EL (cell line): Measurements from ENCODE around the gene S100B.
"Not testable (repeated sequence)": the region's sequence is repeated elsewhere in the genome, so short reads cannot be mapped to it uniquely, and the experiment has no call there.

Experiments
- DNase-seq: peaks from one replicate; pipeline ENCODE4 v3.0.0-alpha.2; 2016

Gene S100B

DNA sequence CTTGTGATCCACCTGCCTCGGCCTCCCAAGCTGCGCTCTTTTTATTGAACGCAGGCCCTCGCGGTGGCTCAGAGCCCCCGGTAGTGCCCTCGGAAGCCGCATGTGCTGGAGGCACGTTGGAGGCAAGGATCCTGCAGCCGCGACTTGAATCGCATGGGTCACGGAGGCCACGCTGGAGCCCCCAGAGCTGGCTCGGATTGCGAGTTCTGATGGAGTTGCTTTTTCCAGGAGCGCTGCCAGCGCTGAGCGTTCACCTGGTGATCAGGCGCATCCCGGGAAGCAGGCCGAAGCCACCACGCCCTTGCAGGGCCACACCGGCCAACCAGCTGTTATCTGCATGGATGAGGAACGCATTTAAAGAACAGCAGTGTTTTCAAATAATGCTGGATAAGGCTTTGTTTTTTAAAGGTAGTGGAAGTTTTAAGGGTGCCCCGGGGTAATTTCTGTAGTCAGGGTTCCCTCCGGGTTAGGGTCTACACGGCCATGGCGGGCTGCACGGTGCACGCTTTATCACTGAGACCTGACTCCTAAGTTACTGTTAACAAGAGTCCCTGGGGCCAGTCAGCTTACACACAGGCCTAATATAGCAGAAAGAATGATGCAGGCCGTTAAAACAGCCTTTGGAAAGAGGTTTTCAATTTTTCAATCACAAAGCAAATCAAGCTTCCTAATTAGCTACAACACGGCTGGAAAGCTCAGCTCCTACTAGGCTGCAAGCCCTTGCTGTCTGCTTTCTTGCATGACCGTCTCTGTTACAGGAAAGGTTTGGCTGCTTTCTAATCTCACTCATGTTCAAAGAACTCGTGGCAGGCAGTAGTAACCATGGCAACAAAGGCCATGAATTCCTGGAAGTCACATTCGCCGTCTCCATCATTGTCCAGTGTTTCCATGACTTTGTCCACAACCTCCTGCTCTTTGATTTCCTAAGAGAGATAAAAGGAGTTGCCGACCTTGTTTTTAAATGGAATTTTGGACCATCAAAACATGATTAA is 6.0 kb downstream of the S100B start:
- peak; percentile 81 for DNase-seq

DNA sequence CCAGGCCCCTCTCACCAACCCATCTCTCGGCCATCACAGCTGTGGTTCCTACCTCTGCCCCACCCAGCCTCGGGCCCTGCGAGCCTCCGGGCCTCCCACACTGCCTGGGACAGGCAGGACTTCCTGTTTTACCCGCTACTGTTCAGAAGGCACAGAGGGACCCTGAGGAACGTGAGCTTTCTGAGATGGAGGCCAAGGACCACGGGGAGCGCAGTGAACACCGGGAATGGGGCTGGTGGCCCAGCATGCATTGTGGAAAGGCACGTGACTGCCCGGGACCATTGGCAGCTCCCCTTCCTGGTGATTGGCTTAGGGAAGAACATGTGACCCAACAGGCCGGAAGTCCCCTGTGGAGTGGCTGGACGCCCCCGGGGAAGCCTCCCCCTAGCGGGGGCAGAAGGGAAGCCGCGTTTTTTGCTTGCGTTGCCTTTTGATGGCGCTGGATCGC is 7.0 kb downstream of the S100B start:
- no peak for DNase-seq

DNA sequence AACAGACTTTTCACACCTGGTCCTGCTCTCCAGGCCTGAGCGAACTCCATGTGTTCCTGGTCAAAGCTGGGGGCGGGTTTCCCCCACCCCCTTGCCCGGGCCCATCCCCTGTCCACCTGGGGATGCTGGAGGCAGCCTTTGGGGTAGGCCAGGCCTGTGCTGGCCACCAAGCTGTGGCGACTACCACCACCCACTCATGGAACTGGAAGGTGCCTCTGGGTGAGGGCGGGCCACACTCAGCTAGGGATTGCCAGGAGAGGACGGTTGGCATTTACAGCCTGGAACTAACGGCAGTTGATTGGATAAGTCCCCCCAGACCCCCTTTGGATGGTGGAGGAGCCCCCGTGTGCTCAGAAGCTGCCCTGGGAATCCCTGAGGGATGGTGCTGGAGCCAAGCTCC is 7.9 kb downstream of the S100B start:
- no peak for DNase-seq

DNA sequence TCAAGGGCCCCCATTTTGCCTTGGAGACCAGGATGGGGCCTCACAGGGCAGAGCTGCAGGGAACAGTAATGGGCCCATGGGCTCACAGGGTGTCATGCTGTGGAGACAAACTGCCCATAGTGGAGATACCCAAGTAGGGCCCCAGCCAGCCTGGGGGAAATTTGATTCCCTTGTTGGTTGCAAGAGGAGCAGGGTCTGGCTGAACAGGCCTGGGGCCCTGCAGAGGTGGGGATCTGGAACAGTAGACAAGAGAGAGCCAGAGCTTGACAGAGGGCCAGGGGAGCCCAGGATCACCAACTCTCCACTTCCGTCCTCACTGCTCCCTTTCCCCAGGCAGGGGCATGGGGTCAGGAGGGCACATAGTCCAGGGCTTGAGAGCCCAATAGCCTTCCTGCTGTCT is 8.7 kb downstream of the S100B start:
- DNase-seq = no peak

DNA sequence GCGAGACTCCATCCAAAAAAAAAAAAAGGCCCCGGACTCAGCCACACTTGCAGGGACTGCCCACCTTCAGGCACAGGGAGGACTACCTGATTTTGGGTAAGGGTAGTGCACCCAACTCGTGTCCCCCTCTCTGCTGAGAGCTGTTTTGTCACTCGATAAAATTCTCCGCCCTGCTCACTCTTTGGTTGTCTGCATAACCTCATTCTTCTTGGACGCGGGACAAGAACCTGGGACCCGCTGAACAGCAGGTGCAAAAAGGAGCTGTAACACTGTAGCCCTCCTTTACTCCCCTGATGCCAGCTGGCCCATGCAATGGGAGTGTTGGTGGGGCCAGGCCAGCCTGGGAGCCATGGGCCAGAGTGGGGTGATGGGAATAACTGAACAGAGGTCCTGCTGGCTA is 10.6 kb downstream of the S100B start:
- no peak for DNase-seq

DNA sequence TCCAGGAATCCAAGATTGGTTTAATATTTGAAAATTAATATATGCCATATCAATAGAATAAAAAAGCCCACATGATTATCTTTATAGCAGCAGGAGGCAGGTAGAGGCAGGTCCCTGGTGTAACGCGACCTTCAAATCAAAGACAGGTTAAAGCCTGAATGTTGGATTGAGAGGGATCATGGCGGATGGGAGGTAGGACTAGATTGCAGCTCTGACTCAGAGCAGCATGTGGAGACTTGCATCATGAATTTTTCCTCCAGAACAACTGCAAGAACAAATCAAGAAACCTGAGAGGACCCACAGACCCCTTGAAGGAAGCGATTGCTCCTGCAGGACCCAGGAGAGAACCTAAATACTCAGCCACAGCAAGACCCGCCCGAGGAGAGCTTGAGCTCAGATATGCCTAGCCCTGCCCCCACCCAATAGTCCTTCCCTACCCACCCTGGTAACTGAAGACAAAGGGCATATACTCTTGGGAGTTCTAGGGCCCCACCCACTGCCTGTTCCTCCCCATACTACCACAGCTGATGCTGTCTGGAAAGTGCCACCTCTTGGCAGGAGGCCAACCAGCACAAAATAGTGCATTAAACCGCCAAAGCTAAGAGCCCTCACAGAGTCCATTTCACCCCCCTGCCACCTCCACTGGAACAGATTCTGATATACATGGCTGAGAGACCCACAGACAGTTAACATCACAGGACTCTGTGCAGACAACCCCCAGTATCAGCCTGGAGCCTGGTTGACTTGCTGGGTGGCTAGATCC is 19.5 kb downstream of the S100B start:
- DNase-seq = no peak

DNA sequence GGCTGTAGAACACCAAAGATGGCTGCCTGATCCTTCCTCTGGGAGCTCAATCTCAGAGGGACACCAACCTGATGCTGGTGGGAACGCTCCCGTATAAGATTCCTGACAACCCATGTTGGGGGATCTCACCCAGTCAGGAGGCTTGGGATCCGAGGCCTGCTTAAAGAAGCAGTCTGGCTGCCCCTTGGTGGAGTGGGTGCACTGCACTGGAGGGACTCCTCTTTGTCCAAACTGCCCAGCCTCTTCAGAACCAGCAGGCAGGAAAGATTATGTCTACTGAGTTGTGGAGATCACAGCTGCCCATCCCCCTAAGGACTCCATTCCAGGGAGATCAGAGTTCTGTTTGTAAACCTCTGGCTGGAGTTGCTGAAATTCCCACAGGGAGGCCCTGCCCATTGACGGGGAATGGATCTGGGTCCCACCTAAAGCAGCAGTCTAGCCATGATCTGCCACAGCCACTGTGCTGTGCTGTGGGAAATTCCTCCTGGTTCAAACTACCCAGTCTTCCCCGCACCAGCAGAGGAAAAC is 23.0 kb downstream of the S100B start:
- DNase-seq = no peak

DNA sequence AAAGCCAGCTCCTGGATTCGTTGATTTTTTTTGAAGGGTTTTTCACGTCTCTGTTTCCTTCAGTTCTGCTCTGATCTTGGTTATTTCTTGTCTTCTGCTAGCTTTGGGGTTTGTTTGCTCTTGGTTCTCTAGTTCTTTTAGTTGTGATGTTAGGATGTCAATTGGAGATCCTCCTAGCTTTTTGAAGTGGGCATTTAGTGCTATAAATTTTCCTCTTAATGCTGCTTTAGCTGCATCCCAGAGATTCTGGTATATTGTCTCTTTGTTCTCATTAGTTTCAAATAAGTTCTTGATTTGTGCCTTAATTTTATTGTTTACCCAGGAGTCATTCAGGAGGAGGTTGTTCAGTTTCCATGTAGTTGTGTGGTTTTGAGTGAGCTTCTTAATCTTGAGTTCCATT is 25.5 kb downstream of the S100B start:
- DNase-seq = not testable (repeated sequence)

DNA sequence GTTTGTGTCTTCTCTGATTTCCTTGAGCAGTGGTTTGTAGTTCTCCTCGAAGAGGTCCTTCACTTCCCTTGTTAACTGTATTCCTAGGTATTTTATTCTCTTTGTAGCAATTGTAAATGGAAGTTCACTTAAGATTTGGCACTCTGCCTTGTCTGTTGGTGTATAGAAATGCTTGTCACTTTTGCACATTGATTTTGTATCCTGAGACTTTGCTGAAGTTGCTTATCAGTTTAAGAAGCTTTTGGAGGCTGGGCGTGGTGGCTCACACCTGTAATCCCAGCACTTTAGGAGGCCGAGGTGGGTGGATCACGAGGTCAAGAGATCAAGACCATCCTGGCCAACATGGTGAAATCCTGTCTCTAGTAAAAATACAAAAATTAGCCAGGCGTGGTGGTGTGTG is 27.1 kb downstream of the S100B start:
- DNase-seq = not testable (repeated sequence)

DNA sequence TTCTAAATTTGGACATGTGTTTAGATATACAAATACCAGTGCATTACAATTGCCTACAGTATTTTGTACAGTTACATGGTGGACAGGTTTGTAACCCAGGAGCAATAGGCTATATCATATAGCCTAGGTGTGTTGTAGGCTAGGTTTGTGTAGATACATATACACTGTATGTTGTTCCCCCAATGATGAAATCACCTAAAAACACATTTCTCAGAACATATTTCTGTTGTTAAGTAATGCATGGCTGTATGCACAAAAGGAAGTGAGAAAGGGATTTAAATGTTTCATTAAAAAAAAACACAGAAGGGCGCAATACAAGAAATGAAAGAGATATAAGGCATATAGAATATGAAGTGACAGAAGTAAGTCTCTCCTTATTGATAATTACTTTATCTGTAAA is 32.0 kb downstream of the S100B start:
- DNase-seq = no peak

DNA sequence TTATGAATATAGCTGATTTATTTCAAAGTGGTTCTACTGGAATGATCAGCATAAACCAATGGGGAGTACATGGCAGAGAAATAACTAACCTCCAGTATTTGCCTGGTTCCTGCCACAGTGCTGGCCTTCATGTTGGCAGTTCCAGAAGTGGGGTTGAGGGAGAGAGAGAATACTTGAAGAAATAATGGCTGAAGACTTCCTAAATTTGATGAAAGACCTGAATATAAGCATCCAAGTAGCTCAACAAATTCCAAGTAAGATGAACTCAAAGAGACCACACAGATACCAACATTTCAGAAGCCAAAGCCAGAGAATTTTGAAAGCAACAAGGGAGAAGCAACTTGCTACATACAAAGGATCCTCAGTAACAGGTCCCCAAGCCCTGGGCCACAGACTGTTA is 34.3 kb downstream of the S100B start:
- no peak for DNase-seq

DNA sequence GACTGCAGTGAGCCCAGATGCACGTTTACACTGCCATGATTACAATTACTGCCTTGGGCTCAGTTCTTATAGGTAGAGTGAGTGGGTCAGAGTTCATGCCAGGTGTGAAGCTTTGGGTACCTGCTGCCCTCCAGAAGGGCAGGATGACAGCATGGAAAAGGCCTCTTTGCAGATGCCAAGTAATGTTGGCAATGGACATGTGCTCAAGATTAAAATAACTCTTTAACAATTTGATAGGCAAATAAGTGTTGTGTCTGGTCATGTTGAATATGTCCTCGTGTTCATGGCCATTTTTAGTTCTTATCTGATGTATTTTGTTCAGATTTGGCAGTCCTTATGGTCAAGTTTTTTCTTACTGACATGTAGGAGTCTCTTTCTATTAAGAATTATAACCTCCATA is 34.8 kb downstream of the S100B start:
- no peak for DNase-seq

DNA sequence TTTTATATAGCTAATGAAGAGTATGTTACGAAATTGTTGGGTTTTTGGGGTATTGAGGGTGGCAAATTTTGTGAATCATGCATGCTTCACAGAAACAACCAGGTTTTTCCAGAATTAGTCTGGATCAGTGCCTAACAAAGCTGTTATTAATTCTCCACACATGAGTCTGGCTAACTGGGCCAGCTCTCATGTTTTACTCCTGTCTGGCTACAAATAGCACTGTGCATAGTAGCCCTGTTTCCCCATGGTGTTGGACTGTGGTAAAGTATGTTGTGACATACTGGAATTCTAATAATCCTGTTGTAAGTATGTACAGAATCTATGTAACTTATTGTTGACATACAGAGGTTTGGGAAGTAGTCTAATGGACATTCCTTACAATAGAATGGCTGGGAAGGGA is 35.8 kb downstream of the S100B start:
- no peak for DNase-seq

DNA sequence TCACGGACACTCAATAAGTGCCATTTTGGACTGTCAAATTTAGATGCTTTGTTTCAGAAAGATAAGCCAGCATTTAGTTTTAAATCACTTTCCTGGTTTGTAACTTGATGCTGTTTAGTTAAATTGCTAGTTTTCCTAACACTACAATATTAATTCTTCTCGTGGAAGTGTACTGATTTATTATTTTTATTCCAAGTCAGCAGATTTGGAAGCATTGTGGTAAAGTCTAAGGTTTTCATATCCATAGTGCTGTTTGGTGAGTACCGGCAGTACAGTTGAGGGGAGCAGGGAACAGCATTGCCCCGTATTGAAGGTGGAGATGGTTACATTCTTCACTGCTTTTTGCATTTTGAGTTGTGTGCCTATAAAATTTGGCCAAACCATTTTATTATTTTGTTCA is 36.3 kb downstream of the S100B start:
- DNase-seq = no peak

DNA sequence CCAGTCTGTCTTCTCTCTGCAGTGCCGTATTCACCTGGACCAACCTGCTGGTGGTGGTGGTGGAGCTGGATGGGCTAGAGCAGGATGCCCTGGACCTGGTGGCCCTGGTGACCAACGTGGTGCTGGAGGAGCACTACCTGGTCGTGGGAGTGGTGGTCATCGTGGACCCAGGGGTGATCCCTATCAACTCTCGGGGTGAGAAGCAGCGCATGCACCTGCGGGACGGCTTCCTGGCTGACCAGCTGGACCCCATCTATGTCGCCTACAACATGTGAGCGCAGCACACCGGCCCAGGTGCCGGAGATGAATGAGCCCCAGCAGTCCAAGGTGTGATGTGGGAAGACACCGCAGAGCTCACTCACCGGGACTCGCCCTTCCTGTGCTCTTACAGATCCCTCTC is 37.5 kb downstream of the S100B start:
- no peak for DNase-seq

DNA sequence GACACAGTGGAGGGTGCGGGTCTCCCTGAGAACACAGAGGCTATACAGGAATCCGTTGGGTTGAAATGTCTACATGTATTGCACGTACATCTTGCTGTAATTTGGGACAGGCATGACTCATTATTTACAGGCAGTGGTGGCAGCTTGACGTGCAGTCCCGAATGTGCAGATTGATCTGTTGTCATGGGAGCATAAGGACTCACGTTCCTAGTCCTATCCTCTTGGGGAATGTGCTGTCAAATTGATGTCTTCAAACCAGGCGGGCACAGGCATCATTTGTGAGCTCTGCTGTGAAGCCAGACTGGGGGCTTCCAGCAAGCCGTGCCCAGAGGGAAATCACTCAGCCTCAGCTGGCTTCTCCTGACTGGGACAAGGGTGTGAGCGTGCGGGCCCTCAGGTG is 40.5 kb downstream of the S100B start:
- DNase-seq = no peak

DNA sequence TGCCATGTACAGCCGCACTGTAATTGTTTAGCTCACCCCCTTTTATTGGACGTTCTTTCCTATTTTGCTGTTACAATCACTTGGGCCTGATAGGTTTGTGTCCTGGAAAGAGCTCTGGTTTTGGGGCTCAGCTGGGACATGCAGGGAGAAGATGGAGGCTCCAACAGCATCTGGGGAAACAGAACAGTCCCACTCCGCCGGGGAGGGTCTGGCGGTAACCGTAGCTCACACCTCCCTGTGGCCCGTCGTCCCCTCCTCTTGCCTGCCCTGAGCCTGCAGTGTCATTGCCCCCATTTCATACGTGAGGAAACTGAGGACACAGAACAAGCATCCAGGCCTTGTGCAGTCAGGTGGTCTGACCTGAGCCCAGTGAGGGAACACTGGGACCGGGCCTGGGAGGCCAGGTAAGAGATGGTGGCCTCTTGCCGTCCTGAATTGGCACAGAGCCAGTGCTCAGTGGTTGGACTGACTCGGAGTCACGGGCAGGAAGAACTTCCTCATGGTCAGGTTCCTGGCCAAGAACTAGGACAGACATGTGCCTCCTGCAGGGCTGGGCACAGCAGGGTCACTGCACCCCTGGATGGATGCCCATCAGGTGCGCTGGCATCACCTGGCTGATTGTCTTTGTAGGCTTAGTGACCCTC is 41.8 kb downstream of the S100B start:
- DNase-seq = no peak

DNA sequence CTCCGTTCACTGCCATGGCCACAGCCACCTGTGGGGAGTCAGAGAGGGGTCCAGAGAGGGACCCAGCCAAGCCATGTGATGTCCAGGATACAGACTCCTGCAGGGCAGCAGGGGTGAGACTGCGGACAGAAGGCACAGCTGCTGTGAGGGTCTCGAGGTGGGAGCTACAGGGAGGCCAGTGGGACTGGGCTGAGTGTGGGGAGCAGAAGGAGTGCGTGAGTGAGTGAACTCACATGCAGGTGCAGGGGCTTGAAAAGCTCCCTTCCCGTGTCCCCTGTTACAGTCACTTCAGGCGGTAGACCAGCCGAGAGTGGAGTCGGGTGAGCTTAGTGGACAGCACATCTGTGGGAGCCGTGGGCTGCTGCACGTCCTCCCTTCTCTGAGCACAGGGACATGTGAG is 42.4 kb downstream of the S100B start:
- DNase-seq = no peak

DNA sequence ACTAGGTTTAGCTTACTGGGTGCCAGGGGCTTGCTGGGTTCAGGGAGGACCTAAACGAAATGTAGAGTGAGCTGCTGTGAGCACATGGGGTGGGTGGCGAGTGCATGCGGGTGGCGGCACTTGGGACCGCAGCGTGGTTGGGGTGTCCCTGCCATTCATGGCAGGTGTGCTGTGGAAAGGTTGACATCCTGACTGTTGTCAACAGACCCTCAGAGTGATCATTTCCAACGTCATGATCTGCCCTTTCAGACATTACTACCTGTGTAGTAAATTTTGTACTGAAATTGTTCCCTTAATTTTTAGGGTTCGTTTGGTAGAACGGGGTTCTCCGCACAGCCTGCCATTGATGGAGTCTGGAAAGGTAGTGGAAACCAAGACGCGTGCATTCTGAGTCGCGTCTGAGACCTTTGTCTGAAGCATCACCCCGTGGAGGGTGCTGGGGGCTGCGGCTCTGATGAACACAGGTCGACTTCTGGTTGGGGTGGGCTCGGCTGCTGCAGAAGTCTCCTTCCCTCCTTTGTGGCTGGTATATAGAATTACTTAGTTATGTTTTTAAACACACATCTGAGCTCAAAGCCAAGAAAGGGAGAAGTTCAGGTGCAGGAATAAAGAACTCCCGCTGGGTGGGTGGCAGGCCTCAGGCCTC is 43.3 kb downstream of the S100B start:
- DNase-seq = no peak

DNA sequence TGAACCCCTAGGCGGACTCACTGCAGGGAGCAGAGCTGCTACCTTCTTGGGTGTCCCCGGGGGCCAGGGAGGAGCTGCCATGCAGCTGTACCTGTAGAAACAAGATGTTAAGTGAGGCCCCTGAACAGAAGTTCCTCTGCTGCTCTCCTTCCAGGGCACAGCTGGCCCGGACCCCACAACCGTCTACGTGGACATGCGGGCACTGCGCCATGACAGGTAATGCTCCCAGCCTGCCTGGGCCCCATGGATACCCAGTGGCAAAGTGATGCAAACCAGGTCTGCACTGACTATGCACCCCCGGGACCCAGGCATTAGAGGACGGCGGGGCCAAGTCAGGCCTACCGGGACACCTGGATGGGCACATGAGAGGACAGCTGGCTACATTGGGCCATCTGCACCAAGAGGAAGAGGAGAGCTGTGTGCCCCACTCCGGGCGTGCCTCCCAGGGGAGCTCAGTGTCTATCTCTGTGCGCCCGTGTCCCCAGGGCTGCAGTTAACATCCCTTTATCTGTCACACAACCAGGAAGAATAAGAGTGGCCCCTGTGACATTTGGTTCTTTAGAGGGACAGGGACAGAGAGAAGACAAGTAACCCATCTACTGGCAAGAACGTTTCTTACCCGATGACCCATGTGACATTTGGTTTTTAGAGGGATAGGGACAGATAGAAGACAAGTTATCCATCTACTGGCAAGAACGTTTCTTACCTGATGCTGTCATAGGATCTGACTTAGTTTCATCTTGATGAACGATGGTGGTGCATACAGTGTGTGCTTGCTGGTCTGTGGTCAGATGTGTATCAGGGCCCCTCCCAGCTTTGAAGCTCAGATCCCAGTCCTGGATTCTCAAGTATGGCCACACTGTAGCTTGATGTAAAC is 44.1 kb downstream of the S100B start:
- no peak for DNase-seq

DNA sequence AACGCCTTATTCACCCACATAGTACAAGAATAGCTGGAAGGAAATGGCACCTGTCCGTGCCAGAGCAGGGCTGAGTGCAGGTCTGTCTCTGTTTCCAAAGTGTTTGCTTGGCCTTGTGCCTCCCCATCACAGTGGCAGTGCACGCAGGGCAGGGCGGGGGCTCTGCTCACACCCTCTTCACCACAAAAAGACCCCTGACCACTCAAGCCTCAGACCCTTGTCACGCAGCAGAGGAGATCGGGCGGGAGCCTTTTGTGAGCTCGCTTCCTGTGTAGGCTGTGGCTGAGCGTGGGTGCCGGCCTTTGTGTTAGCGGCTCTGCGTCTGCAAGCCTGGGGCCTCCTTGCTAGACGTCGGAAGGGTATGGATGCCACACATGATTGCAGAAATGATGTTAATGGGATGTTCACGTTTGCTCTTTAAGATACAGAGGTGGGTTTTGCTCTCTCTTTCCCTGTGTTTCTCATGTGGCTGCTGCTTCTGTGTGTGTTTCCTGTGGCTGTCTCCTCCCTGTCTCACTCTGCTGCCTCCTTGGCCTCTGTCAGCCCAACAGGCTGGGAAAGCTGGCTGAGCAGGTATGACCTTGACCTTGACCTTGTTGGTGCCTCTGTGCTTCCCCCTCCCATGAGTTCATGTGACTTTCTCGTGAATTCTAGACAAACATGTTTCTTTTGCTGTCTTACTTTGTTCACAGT is 45.4 kb downstream of the S100B start:
- DNase-seq = no peak
